Fibroblast of lung (primary cell): Measurements from ENCODE around the gene BTBD2.

ENCODE experiments used
- CTCF ChIP-seq, 2 donors: IDR thresholded peaks in 1 of 2; conservative IDR thresholded peaks in 1 of 2; 1 replicate in 1 of 2; 2 replicates in 1 of 2; pipeline ENCODE4 v1.5.1; 2011 to 2012; ENCODE audit warnings: low read length in 2 of 2, control low read depth in 1 of 2, inconsistent platforms in 1 of 2, low read depth in 1 of 2, mild to moderate bottlenecking in 1 of 2
- EZH2 ChIP-seq: IDR thresholded peaks from 2 replicates; pipeline ENCODE4 v1.5.1; 2012; ENCODE audit warnings: low read length, control low read depth, mild to moderate bottlenecking; ENCODE audit errors: missing control alignments

DNA sequence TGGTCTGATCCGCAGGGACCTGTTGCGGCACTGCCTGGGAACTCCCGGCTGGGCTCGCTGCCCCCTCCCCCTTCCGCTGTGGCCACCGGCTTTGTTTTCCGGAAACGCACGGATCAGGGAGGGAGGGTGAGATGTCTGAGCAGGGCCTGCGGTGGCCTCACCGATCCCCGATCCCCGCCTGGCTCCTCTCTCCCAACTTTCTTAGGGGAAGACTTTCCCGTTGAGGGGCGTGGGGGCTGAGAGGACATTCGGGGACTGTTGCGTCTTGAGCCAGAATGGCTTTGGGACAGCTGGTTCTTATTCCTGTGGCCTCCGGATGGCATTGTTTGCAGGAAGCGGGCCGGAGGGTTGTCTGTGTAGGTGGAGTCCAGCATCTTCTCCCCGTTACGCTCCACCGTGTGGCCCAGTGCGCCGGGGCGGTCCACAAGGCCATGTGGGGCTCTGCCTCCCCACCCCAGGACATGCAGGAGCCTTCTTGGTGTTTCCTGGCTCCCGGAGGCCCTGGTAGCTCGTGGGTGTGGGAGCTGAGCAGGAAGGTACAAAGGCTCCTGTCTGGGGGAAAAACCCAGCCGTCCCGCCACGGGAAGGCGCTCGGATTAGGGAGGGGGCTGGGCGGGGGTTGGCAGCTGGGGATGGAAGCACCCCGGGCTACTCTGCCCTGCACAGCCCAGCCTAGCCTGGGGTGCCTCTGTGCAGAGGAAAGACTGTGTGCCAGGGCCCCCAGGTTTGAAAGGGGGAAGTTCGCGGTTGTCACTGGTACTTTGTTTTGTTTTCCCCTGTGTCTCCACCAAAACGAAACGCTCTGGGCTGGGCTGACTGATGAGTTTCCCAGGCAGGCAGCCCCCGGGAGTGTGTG lies 73.2 kb downstream of the BTBD2 start:
- TF ChIP-seq CTCF (conservative IDR thresholded peaks at IDR 0.05 in 1 of 2, IDR thresholded peaks at IDR 0.05 in 1 of 2; ENCODE audit: low read depth in 1 of 2, low read length in 2 of 2): no peak
- no peak for TF ChIP-seq EZH2
